IMR-90 (cell line): ENCODE measurements around the gene TREH. TPM values are rescaled to one million over a fixed set of nuclear protein-coding genes. Genes with fewer than 3 reads are reported as not detected.

Experiments used
- ATAC-seq: fragments of 200-7000 bp; cut with Tn5 transposase; 2 replicates; pipeline ENCODE4 v1.9.1; 2020; ENCODE audit warnings: low read depth, mild to moderate bottlenecking, moderate library complexity
- BruUV-seq: library from RNA; stranded (reverse); fragments of 400-500 nt; replicated peaks from 2 replicates; lab custom pipeline; 2021; lab: Mats Ljungman, UMichigan
- CTCF ChIA-PET: fragments of 300-600 bp; formaldehyde crosslinking; extraction: SDS; loops from one replicate; lab custom pipeline; 2021; ENCODE audit warnings: antibody characterized with exemption; lab: Yijun Ruan, JAX
- POLR2A ChIA-PET: fragments of 300-600 bp; sonication (Branson Sonifier 250); formaldehyde crosslinking; loops from one replicate; lab custom pipeline; 2022; ENCODE audit warnings: antibody characterized with exemption; ENCODE audit not compliant: unreplicated experiment; lab: Charles Lee
- DNase-seq: peaks from one replicate; pipeline ENCODE4 v3.0.0; 2013
- H2AFZ ChIP-seq: replicated peaks from 2 replicates; pipeline ENCODE3; 2013; ENCODE audit warnings: low read length, mild to moderate bottlenecking; ENCODE audit not compliant: poor library complexity
- H2AK5ac ChIP-seq: 2 replicates; pipeline ENCODE4 v1.6.1; 2013; ENCODE audit warnings: low read depth, low read length, inconsistent platforms
- H2AK9ac ChIP-seq: replicated peaks from 2 replicates; pipeline ENCODE3; 2013; ENCODE audit warnings: mild to moderate bottlenecking, low read depth, low read length, moderate library complexity; ENCODE audit not compliant: poor library complexity
- H2BK120ac ChIP-seq: 2 replicates; pipeline ENCODE4 v1.6.1; 2013; ENCODE audit warnings: low read depth, low read length, inconsistent platforms
- H2BK15ac ChIP-seq: 3 replicates; pipeline ENCODE4 v1.6.1; 2013; ENCODE audit warnings: low read depth, low read length, inconsistent platforms
- H2BK20ac ChIP-seq: 2 replicates; pipeline ENCODE4 v1.6.1; 2013; ENCODE audit warnings: low read depth, mild to moderate bottlenecking, inconsistent platforms, low read length, moderate library complexity
- H2BK5ac ChIP-seq: 2 replicates; pipeline ENCODE4 v1.6.1; 2013; ENCODE audit warnings: mild to moderate bottlenecking, low read depth, low read length, inconsistent platforms; ENCODE audit not compliant: poor library complexity, severe bottlenecking
- H3K14ac ChIP-seq: replicated peaks from 2 replicates; pipeline ENCODE4 v1.6.1; 2013; ENCODE audit warnings: low read depth, low read length, inconsistent platforms
- H3K18ac ChIP-seq: 2 replicates; pipeline ENCODE4 v1.6.1; 2013; ENCODE audit warnings: low read depth, low read length, control low read depth
- H3K23ac ChIP-seq: 2 replicates; pipeline ENCODE4 v1.6.1; 2013; ENCODE audit warnings: low read depth, low read length, inconsistent platforms
- H3K27ac ChIP-seq: 2 replicates; pipeline ENCODE4 v1.5.1; 2013; ENCODE audit warnings: mild to moderate bottlenecking, control low read depth, low read length; ENCODE audit not compliant: insufficient read depth
- H3K27me3 ChIP-seq: 2 replicates; pipeline ENCODE4 v1.6.1; 2013; ENCODE audit warnings: low read length; ENCODE audit not compliant: control insufficient read depth, insufficient read depth
- H3K36me3 ChIP-seq: 2 replicates; pipeline ENCODE4 v1.6.1; 2013; ENCODE audit warnings: low read length, mixed read lengths; ENCODE audit not compliant: control insufficient read depth, insufficient read depth
- H3K4ac ChIP-seq: 2 replicates; pipeline ENCODE4 v1.6.1; 2013; ENCODE audit warnings: low read depth, low read length, inconsistent platforms
- H3K4me1 ChIP-seq: 2 replicates; pipeline ENCODE4 v1.6.1; 2013; ENCODE audit warnings: low read length, mixed read lengths; ENCODE audit not compliant: control insufficient read depth, insufficient read depth
- H3K4me2 ChIP-seq: 2 replicates; pipeline ENCODE4 v1.6.1; 2013; ENCODE audit warnings: low read depth, mild to moderate bottlenecking, control low read depth, low read length, moderate library complexity
- H3K4me3 ChIP-seq: 2 replicates; pipeline ENCODE4 v1.5.1; 2013; ENCODE audit warnings: low read depth, mild to moderate bottlenecking, control low read depth, low read length, moderate library complexity; ENCODE audit not compliant: insufficient read depth
- H3K56ac ChIP-seq: 2 replicates; pipeline ENCODE4 v1.6.1; 2013; ENCODE audit warnings: low read length, inconsistent platforms; ENCODE audit not compliant: insufficient read depth; ENCODE audit errors: extremely low read depth
- H3K79me1 ChIP-seq, 2 experiments: 2 replicates each; pipeline ENCODE4 v1.6.1; 2013; ENCODE audit warnings: low read length in 2 of 2, inconsistent platforms in 1 of 2, low read depth in 1 of 2
- H3K9ac ChIP-seq: 2 replicates; pipeline ENCODE4 v1.6.1; 2013; ENCODE audit warnings: low read depth, low read length, control low read depth
- H3K9me1 ChIP-seq: 2 replicates; pipeline ENCODE4 v1.6.1; 2013; ENCODE audit warnings: low read length, inconsistent platforms; ENCODE audit not compliant: insufficient read depth
- H3K9me3 ChIP-seq: 2 replicates; pipeline ENCODE4 v1.6.1; 2013; ENCODE audit warnings: low read length; ENCODE audit not compliant: control insufficient read depth, insufficient read depth
- H4K20me1 ChIP-seq: 2 replicates; pipeline ENCODE4 v1.6.1; 2013; ENCODE audit warnings: low read length, inconsistent platforms; ENCODE audit not compliant: insufficient read depth
- H4K5ac ChIP-seq: 2 replicates; pipeline ENCODE4 v1.6.1; 2013; ENCODE audit warnings: mild to moderate bottlenecking, low read depth, low read length, control low read depth
- H4K8ac ChIP-seq, 2 experiments: 2 replicates each; pipeline ENCODE4 v1.6.1; 2013; ENCODE audit warnings: low read depth in 2 of 2, low read length in 2 of 2, control low read depth in 1 of 2, inconsistent platforms in 1 of 2
- H4K91ac ChIP-seq: 2 replicates; pipeline ENCODE4 v1.6.1; 2013; ENCODE audit warnings: low read depth, low read length, inconsistent platforms; ENCODE audit not compliant: insufficient read depth
- CEBPB ChIP-seq: IDR thresholded peaks from 2 replicates; pipeline ENCODE4 v1.6.1; 2012; ENCODE audit warnings: low read depth, low read length, improper control_type of control experiment
- CHD1 ChIP-seq: IDR thresholded peaks from 2 replicates; pipeline ENCODE4 v1.6.1; 2012; ENCODE audit warnings: low read depth, low read length, improper control_type of control experiment
- FOS ChIP-seq: fragments of 150-350 bp; IDR thresholded peaks from 2 replicates; pipeline ENCODE4 v1.6.1; 2016; ENCODE audit warnings: low read depth, low read length
- MAFK ChIP-seq: IDR thresholded peaks from 2 replicates; pipeline ENCODE4 v1.6.1; 2012; ENCODE audit warnings: low read depth, low read length, improper control_type of control experiment
- MAZ ChIP-seq: IDR thresholded peaks from 2 replicates; pipeline ENCODE4 v1.6.1; 2012; ENCODE audit warnings: low read depth, mild to moderate bottlenecking, low read length, improper control_type of control experiment, moderate library complexity, borderline replicate concordance
- MXI1 ChIP-seq: IDR thresholded peaks from 2 replicates; pipeline ENCODE4 v1.6.1; 2012; ENCODE audit warnings: low read depth, mild to moderate bottlenecking, low read length, moderate library complexity, borderline replicate concordance
- NFE2L2 ChIP-seq: fragments of 150-350 bp; IDR thresholded peaks from 2 replicates; pipeline ENCODE4 v1.6.1; 2016; ENCODE audit warnings: low read depth, mild to moderate bottlenecking, low read length
- POLR2A ChIP-seq: IDR thresholded peaks from 2 replicates; pipeline ENCODE4 v1.6.1; 2012; ENCODE audit warnings: mild to moderate bottlenecking, low read depth, low read length
- RFX5 ChIP-seq: IDR thresholded peaks from 2 replicates; pipeline ENCODE4 v1.8.0; 2012; ENCODE audit warnings: low read depth, mild to moderate bottlenecking, low read length, moderate library complexity
- SMC3 ChIP-seq: fragments of 150-350 bp; IDR thresholded peaks from 2 replicates; pipeline ENCODE4 v1.6.1; 2016; ENCODE audit warnings: low read depth, mild to moderate bottlenecking, antibody characterized with exemption, low read length, moderate library complexity
- WGBS, 2 experiments: methylation state at CpG; one replicate each; pipeline versions ENCODE4 v1.1.5 to v1.1.7; 2013; ENCODE audit warnings: missing lambda C conversion rate in 2 of 2; ENCODE audit not compliant: insufficient read length in 1 of 2; ENCODE audit errors: extremely low coverage in 2 of 2; 5-methylcytosine and 5-hydroxymethylcytosine counted together
- dilution Hi-C: fragments of 300-500 bp; cut with HindIII; formaldehyde crosslinking; loops from one replicate; pipeline ENCODE4 v1.14.3; 2018; ENCODE audit warnings: low sequenced_read_pairs; ENCODE audit not compliant: unreplicated experiment
- in situ Hi-C: fragments of 300-500 bp; cut with MboI; formaldehyde crosslinking; loops from 3 replicates; pipeline ENCODE4 v1.14.3; 2019; ENCODE audit warnings: low sequenced_read_pairs, inconsistent platforms, mixed read lengths
- intact Hi-C: fragments of 100-400 bp; cut with micrococcal nuclease; formaldehyde crosslinking; loops from 2 replicates; pipeline ENCODE4 v1.10.0; 2022
- polyA plus RNA-seq, 3 experiments: library from polyadenylated mRNA; depleted of rRNA; stranded (reverse); fragments of >200 nt; gene quantifications; 2 replicates each; pipeline ENCODE4 v1.2.3, GENCODE V29; 2012; ENCODE audit warnings: low replicate concordance in 1 of 3
- total RNA-seq: library from RNA; depleted of rRNA; stranded (reverse); fragments of >200 nt; gene quantifications from 2 replicates; pipeline ENCODE4 v1.2.3, GENCODE V29; 2012
- TF ChIP-seq, protein P1 (sequence below): conservative IDR thresholded peaks from 2 replicates; pipeline ENCODE4 v1.5.1; 2012; ENCODE audit warnings: mild to moderate bottlenecking, low read depth, low read length, improper control_type of control experiment

TREH gene
- total and polyA plus RNA-seq, 2 of the 4 experiments (the other 2 are of a cell fraction): not detected

DNA sequence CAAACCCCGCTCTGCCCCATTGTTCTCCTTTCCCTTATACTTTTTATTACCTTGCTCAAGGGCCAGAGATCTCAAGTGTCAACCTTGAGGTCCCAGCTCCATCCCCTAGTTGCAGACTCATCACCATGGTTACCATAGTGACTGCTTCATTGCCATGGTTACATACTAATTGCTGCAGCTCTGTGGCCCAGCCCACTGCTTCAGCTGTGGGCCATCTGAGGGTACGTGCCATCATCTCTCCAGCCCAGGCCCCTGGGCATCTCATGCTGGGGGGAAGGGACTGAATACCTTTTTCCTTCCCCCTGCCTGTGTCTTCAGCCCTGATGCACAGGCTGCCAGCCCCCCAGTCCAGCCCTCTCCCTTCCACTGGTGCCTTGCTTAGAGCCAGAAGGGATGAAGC, 22.2 kb downstream of the TREH start:
- Histone ChIP-seq H3K9me1 (peaks cover 6% of the 10 kb centered on the region; the same call in 1 of the 2 replicates), H3K4ac (no peak overlapping the region), H4K8ac (no peak overlapping the region), H3K18ac (no peak overlapping the region), H2BK15ac (no peak overlapping the region), H2BK120ac (no peak overlapping the region), H3K9ac (no peak overlapping the region), H3K27me3 (no peaks in the 10 kb centered on the region), H3K56ac (no peak overlapping the region), H2BK5ac (no peak overlapping the region), H4K20me1 (peaks cover 44% of the 10 kb centered on the region), H3K79me1 (peaks cover 10 to 22% of the 10 kb centered on the region in 2 experiments; a peak in 3 of 4 replicates), H3K4me2 (no peak overlapping the region), H2AK5ac (no peak overlapping the region), H2BK20ac (no peak overlapping the region), H3K4me3 (no peak overlapping the region), H3K27ac (no peak overlapping the region), H3K4me1 (no peaks in the 10 kb centered on the region), H3K9me3 (no peaks in the 10 kb centered on the region), H4K5ac (no peak overlapping the region), H2AFZ (no peak overlapping the region), H3K14ac (no peak overlapping the region), H3K36me3 (peaks cover 48% of the 10 kb centered on the region), H3K23ac (no peak overlapping the region), H4K91ac (no peak overlapping the region), H2AK9ac (no peak overlapping the region)
- TF ChIP-seq RFX5 (no peak), MXI1 (no peak), SMC3 (no peak), CEBPB (no peak), MAFK (no peak), CHD1 (no peak), POLR2A (no peak), MAZ (no peak), NFE2L2 (no peak), FOS (no peak)
- TF ChIP-seq, protein P1, sequence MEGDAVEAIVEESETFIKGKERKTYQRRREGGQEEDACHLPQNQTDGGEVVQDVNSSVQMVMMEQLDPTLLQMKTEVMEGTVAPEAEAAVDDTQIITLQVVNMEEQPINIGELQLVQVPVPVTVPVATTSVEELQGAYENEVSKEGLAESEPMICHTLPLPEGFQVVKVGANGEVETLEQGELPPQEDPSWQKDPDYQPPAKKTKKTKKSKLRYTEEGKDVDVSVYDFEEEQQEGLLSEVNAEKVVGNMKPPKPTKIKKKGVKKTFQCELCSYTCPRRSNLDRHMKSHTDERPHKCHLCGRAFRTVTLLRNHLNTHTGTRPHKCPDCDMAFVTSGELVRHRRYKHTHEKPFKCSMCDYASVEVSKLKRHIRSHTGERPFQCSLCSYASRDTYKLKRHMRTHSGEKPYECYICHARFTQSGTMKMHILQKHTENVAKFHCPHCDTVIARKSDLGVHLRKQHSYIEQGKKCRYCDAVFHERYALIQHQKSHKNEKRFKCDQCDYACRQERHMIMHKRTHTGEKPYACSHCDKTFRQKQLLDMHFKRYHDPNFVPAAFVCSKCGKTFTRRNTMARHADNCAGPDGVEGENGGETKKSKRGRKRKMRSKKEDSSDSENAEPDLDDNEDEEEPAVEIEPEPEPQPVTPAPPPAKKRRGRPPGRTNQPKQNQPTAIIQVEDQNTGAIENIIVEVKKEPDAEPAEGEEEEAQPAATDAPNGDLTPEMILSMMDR: no peak
- 100% methylated on average over 1 of the region's 2 CpGs; no CpG with 5 or more reads in 1 of the 2 experiments for WGBS, 2 experiments
- POLR2A ChIA-PET: no interaction called here
- ATAC-seq (no peak), DNase-seq (no peak)
- intact Hi-C loops: loop anchor here (5.0 kb wide), 1 partner anchor 50 kb away; the partner anchor contains the start of gene PHLDB1
- in situ Hi-C loops: no loop called here
- TSS peak; percentile 73 for BruUV-seq
- CTCF ChIA-PET: no interaction called here
- dilution Hi-C loops: no loop called here
